ENCODE measurements around the gene MGLL.

GRCh38 chr3:127711896-127712295, 110.4 kb downstream of the MGLL start:
- TF ChIP-seq EZH2 (IDR thresholded peaks at IDR 0.05; ENCODE audit: insufficient read depth, poor library complexity, severe bottlenecking): no peak
- no peak for TF ChIP-seq EZH2phosphoT487 (IDR thresholded peaks at IDR 0.05; ENCODE audit: insufficient read depth, low read depth)
